Loucy (cell line): ENCODE measurements around the gene FARS2.

Source experiments
- H2AFZ ChIP-seq: fragments of 200-600 bp; sonication (generic); 2 replicates; pipeline ENCODE4 v1.6.0; 2016; ENCODE audit warnings: antibody characterized with exemption, mild to moderate bottlenecking, low read length, moderate library complexity
- H3F3A ChIP-seq: fragments of 200-600 bp; 2 replicates; pipeline ENCODE4 v1.6.0; 2016; ENCODE audit warnings: antibody characterized with exemption, low read depth, mild to moderate bottlenecking
- H3K27me3 ChIP-seq: fragments of 200-600 bp; sonication (generic); 2 replicates; pipeline ENCODE4 v1.6.1; 2014; ENCODE audit warnings: low read length, mild to moderate bottlenecking; ENCODE audit not compliant: insufficient read depth, poor library complexity, severe bottlenecking
- H3K36me3 ChIP-seq: fragments of 200-600 bp; sonication (generic); 2 replicates; pipeline ENCODE4 v1.6.1; 2016; ENCODE audit warnings: low read length; ENCODE audit not compliant: insufficient read depth
- H3K4me1 ChIP-seq: fragments of 200-600 bp; sonication (generic); 2 replicates; pipeline ENCODE4 v1.5.1; 2014; ENCODE audit warnings: low read length, mild to moderate bottlenecking; ENCODE audit not compliant: insufficient read depth, poor library complexity, severe bottlenecking
- H3K4me2 ChIP-seq: fragments of 200-600 bp; sonication (generic); 2 replicates; pipeline ENCODE4 v1.6.0; 2014; ENCODE audit warnings: antibody characterized with exemption, low read length, low read depth, mild to moderate bottlenecking; ENCODE audit not compliant: poor library complexity, severe bottlenecking
- H3K4me3 ChIP-seq: fragments of 200-600 bp; sonication (generic); 2 replicates; pipeline ENCODE4 v1.5.1; 2014; ENCODE audit warnings: low read length, mild to moderate bottlenecking, mixed read lengths; ENCODE audit not compliant: poor library complexity, severe bottlenecking
- H3K79me2 ChIP-seq: fragments of 200-600 bp; sonication (generic); 2 replicates; pipeline ENCODE4 v1.6.1; 2014; ENCODE audit warnings: low read length; ENCODE audit not compliant: insufficient read depth
- H3K9ac ChIP-seq: fragments of 200-600 bp; sonication (generic); 2 replicates; pipeline ENCODE4 v1.6.0; 2014; ENCODE audit warnings: mild to moderate bottlenecking, low read depth, low read length, moderate library complexity; ENCODE audit not compliant: poor library complexity, severe bottlenecking
- H3K9me2 ChIP-seq: fragments of 200-600 bp; sonication (generic); replicated peaks from 2 replicates; pipeline ENCODE4 v1.6.1; 2016; ENCODE audit warnings: low read depth, low read length, mixed read lengths
- H3K9me3 ChIP-seq: fragments of 200-600 bp; sonication (generic); 2 replicates; pipeline ENCODE4 v1.6.1; 2014; ENCODE audit warnings: mild to moderate bottlenecking, antibody characterized with exemption, low read length, low read depth; ENCODE audit not compliant: insufficient read depth
- H4K20me1 ChIP-seq: fragments of 200-600 bp; sonication (generic); 2 replicates; pipeline ENCODE4 v1.6.0; 2014; ENCODE audit warnings: antibody characterized with exemption, low read length, mild to moderate bottlenecking; ENCODE audit not compliant: insufficient read depth, poor library complexity, severe bottlenecking
- CTCF ChIP-seq: fragments of 200-600 bp; sonication (generic); conservative IDR thresholded peaks from 2 replicates; pipeline ENCODE4 v1.5.1; 2014; ENCODE audit warnings: mild to moderate bottlenecking, antibody characterized with exemption, low read length
- EZH2phosphoT487 ChIP-seq: fragments of 200-600 bp; IDR thresholded peaks from 2 replicates; pipeline ENCODE4 v1.6.1; 2018; ENCODE audit warnings: antibody characterized with exemption, mild to moderate bottlenecking, moderate library complexity, borderline replicate concordance

The FARS2 gene

GRCh38 chr6:5664149-5664548 is 402.8 kb downstream of the FARS2 start:
- Histone ChIP-seq H3K4me3 (no peak overlapping the region), H3K9ac (no peak overlapping the region), H4K20me1 (no peaks in the 10 kb centered on the region), H2AFZ (no peak overlapping the region), H3K4me2 (no peak overlapping the region), H3K9me3 (no peaks in the 10 kb centered on the region), H3K4me1 (peaks cover 8% of the 10 kb centered on the region), H3K9me2 (no peaks in the 10 kb centered on the region), H3K79me2 (no peaks in the 10 kb centered on the region), H3F3A (no peaks in the 10 kb centered on the region), H3K36me3 (no peaks in the 10 kb centered on the region), H3K27me3 (no peaks in the 10 kb centered on the region)
- TF ChIP-seq CTCF (no peak), EZH2phosphoT487 (no peak)

GRCh38 chr6:5665173-5665572 is 403.9 kb downstream of the FARS2 start:
- H3K4me2 ChIP-seq: no peak overlapping the region
- H2AFZ ChIP-seq: no peak overlapping the region
- H3K27me3 ChIP-seq: no peaks in the 10 kb centered on the region
- H3K9me2 ChIP-seq: no peaks in the 10 kb centered on the region
- H3K4me1 ChIP-seq: peaks cover 8% of the 10 kb centered on the region
- no peaks in the 10 kb centered on the region for H4K20me1 ChIP-seq
- H3K79me2 ChIP-seq: no peaks in the 10 kb centered on the region
- no peaks in the 10 kb centered on the region for H3F3A ChIP-seq
- no peak overlapping the region for H3K9ac ChIP-seq
- H3K4me3 ChIP-seq: no peak overlapping the region
- H3K36me3 ChIP-seq: no peaks in the 10 kb centered on the region
- TF ChIP-seq CTCF (no peak), EZH2phosphoT487 (no peak)
- H3K9me3 ChIP-seq: no peaks in the 10 kb centered on the region

- no peaks in the 10 kb centered on the region for H3K27me3 ChIP-seq
- no peaks in the 10 kb centered on the region for H3K79me2 ChIP-seq
- no peaks in the 10 kb centered on the region for H3K36me3 ChIP-seq
- H4K20me1 ChIP-seq: no peaks in the 10 kb centered on the region
- peaks cover 9% of the 10 kb centered on the region for H3K4me1 ChIP-seq
- no peak overlapping the region for H3K4me3 ChIP-seq
- H3K9ac ChIP-seq: no peak overlapping the region
- no peaks in the 10 kb centered on the region for H3K9me2 ChIP-seq
- H3F3A ChIP-seq: no peaks in the 10 kb centered on the region
- TF ChIP-seq EZH2phosphoT487 (no peak), CTCF (no peak)
- H3K4me2 ChIP-seq: no peak overlapping the region
- H3K9me3 ChIP-seq: no peaks in the 10 kb centered on the region
- no peak overlapping the region for H2AFZ ChIP-seq
Observed at GRCh38 chr6:5665667-5666066, 404.4 kb downstream of the FARS2 start.
